PC-3 (cell line): ENCODE measurements around the gene CCDC28A. TPM values are rescaled to one million over a fixed set of nuclear protein-coding genes. Genes with fewer than 3 reads are reported as not detected.

Source experiments
- ATAC-seq: fragments of 200-7000 bp; cut with Tn5 transposase; 2 replicates; pipeline ENCODE4 v1.9.1; 2020; ENCODE audit warnings: mild to moderate bottlenecking, moderate library complexity
- BruUV-seq: library from RNA; stranded (reverse); fragments of 400-500 nt; replicated peaks from 2 replicates; lab custom pipeline; 2021; lab: Mats Ljungman, UMichigan
- CTCF ChIA-PET: fragments of 300-600 bp; sonication (Branson Sonifier 250); formaldehyde crosslinking; loops from one replicate; lab custom pipeline; 2022; ENCODE audit warnings: antibody characterized with exemption; lab: Charles Lee
- POLR2A ChIA-PET: fragments of 300-600 bp; sonication (Branson Sonifier 250); formaldehyde crosslinking; loops from one replicate; lab custom pipeline; 2022; ENCODE audit warnings: antibody characterized with exemption; ENCODE audit not compliant: unreplicated experiment; lab: Charles Lee
- DNase-seq: peaks from one replicate; pipeline ENCODE4 v3.0.0-alpha.2; 2015
- H2AFZ ChIP-seq: fragments of 300-600 bp; sonication (generic); 2 replicates; pipeline ENCODE4 v1.6.0; 2016; ENCODE audit warnings: antibody characterized with exemption, low read length
- H3F3A ChIP-seq: fragments of 300-600 bp; sonication (generic); one replicate; pipeline ENCODE4 v1.6.0; 2017; ENCODE audit warnings: antibody characterized with exemption, low read length, control low read depth, mild to moderate bottlenecking; ENCODE audit not compliant: unreplicated experiment
- H3K27ac ChIP-seq: fragments of 300-600 bp; sonication (generic); 2 replicates; pipeline ENCODE4 v1.5.1; 2016; ENCODE audit warnings: mild to moderate bottlenecking, low read length
- H3K27me3 ChIP-seq: fragments of 300-600 bp; sonication (generic); 2 replicates; pipeline ENCODE4 v1.6.1; 2016; ENCODE audit warnings: low read length, mixed read lengths
- H3K36me3 ChIP-seq: fragments of 300-600 bp; sonication (generic); 2 replicates; pipeline ENCODE4 v1.6.1; 2016; ENCODE audit warnings: low read depth, mixed run types, low read length, mixed read lengths
- H3K4me1 ChIP-seq: fragments of 300-600 bp; sonication (generic); 2 replicates; pipeline ENCODE4 v1.5.1; 2016; ENCODE audit warnings: low read length; ENCODE audit not compliant: insufficient read depth
- H3K4me2 ChIP-seq: fragments of 300-600 bp; sonication (generic); 2 replicates; pipeline ENCODE4 v1.6.0; 2016; ENCODE audit warnings: low read length
- H3K4me3 ChIP-seq: fragments of 300-600 bp; sonication (generic); 2 replicates; pipeline ENCODE4 v1.5.1; 2016; ENCODE audit warnings: mild to moderate bottlenecking, low read length, mixed read lengths
- H3K79me2 ChIP-seq: fragments of 300-600 bp; sonication (generic); 2 replicates; pipeline ENCODE4 v1.6.1; 2017; ENCODE audit warnings: low read length, mixed read lengths
- H3K9ac ChIP-seq: fragments of 300-600 bp; sonication (generic); 2 replicates; pipeline ENCODE4 v1.6.0; 2016; ENCODE audit warnings: mild to moderate bottlenecking, low read length
- H3K9me2 ChIP-seq: fragments of 300-600 bp; sonication (generic); replicated peaks from 2 replicates; pipeline ENCODE4 v1.6.1; 2016; ENCODE audit warnings: mixed run types, low read length, mixed read lengths
- H3K9me3 ChIP-seq: fragments of 300-600 bp; sonication (generic); 2 replicates; pipeline ENCODE4 v1.6.1; 2016; ENCODE audit warnings: low read length, mixed read lengths
- H4K20me1 ChIP-seq: fragments of 300-600 bp; sonication (generic); 2 replicates; pipeline ENCODE4 v1.6.1; 2016; ENCODE audit warnings: low read length, mixed read lengths
- CTCF ChIP-seq: fragments of 300-600 bp; sonication (generic); conservative IDR thresholded peaks from 2 replicates; pipeline ENCODE4 v1.5.1; 2017; ENCODE audit warnings: antibody characterized with exemption, low read depth, mild to moderate bottlenecking, low read length
- EZH2 ChIP-seq: fragments of 300-600 bp; sonication (generic); IDR thresholded peaks from one replicate; pipeline ENCODE4 v1.6.1; 2017; ENCODE audit warnings: antibody characterized with exemption, mild to moderate bottlenecking, low read length; ENCODE audit not compliant: unreplicated experiment
- EZH2phosphoT487 ChIP-seq: fragments of 300-600 bp; sonication (generic); IDR thresholded peaks from 2 replicates; pipeline ENCODE4 v1.6.1; 2018; ENCODE audit warnings: mild to moderate bottlenecking, antibody characterized with exemption, low read length, borderline replicate concordance
- intact Hi-C: fragments of 100-400 bp; cut with micrococcal nuclease; formaldehyde crosslinking; loops from 2 replicates; pipeline ENCODE4 v1.9.0; 2023
- total RNA-seq: library from RNA; depleted of rRNA; stranded (reverse); fragments of >200 nt; gene quantifications from 2 replicates; pipeline ENCODE4 v1.2.3, GENCODE V29; 2014

The CCDC28A gene
- total RNA-seq, 1 experiment from 2014 or later, result 5.8 TPM

GRCh38 chr6:138803331-138803730 lies 29.8 kb downstream of the CCDC28A start:
- Histone ChIP-seq H3K4me3 (no peak overlapping the region), H3K4me1 (no peaks in the 10 kb centered on the region), H3K27ac (no peak overlapping the region), H3K9me3 (no peaks in the 10 kb centered on the region), H3K27me3 (no peaks in the 10 kb centered on the region), H3K79me2 (no peaks in the 10 kb centered on the region), H3K36me3 (no peaks in the 10 kb centered on the region), H3F3A (no peaks in the 10 kb centered on the region), H3K4me2 (no peak overlapping the region), H4K20me1 (no peaks in the 10 kb centered on the region), H2AFZ (no peak overlapping the region), H3K9ac (no peak overlapping the region), H3K9me2 (no peaks in the 10 kb centered on the region)
- CTCF ChIA-PET, result no interaction called here
- TF ChIP-seq CTCF (no peak), EZH2phosphoT487 (no peak), EZH2 (no peak)
- POLR2A ChIA-PET, result no interaction called here
- no peak for DNase-seq
- ATAC-seq, result no peak
- intact Hi-C loops, result no loop called here
- no TSS peak for BruUV-seq

GRCh38 chr6:138803861-138804260 lies 30.3 kb downstream of the CCDC28A start:
- no peaks in the 10 kb centered on the region for H3K9me3 ChIP-seq
- no peaks in the 10 kb centered on the region for H3F3A ChIP-seq
- ATAC-seq (no peak), DNase-seq (no peak)
- no peak overlapping the region for H2AFZ ChIP-seq
- no peak for TF ChIP-seq EZH2phosphoT487
- no peak overlapping the region for H3K4me2 ChIP-seq
- H3K9me2 ChIP-seq, result no peaks in the 10 kb centered on the region
- no peak overlapping the region for H3K27ac ChIP-seq
- H3K27me3 ChIP-seq, result no peaks in the 10 kb centered on the region
- no peaks in the 10 kb centered on the region for H3K79me2 ChIP-seq
- intact Hi-C loops, result no loop called here
- H3K36me3 ChIP-seq, result no peaks in the 10 kb centered on the region
- no TSS peak for BruUV-seq
- no peaks in the 10 kb centered on the region for H3K4me1 ChIP-seq
- H4K20me1 ChIP-seq, result no peaks in the 10 kb centered on the region
- H3K9ac ChIP-seq, result no peak overlapping the region
- CTCF ChIA-PET, result no interaction called here
- H3K4me3 ChIP-seq, result no peak overlapping the region
- POLR2A ChIA-PET, result no interaction called here

GRCh38 chr6:138805016-138805765 lies 31.6 kb downstream of the CCDC28A start:
- Histone ChIP-seq H3F3A (no peaks in the 10 kb centered on the region), H4K20me1 (no peaks in the 10 kb centered on the region), H3K79me2 (no peaks in the 10 kb centered on the region), H3K4me1 (no peaks in the 10 kb centered on the region), H3K9me3 (no peaks in the 10 kb centered on the region), H3K4me2 (no peak overlapping the region), H3K27me3 (no peaks in the 10 kb centered on the region), H3K36me3 (no peaks in the 10 kb centered on the region), H2AFZ (no peak overlapping the region), H3K4me3 (no peak overlapping the region), H3K27ac (no peak overlapping the region), H3K9ac (no peak overlapping the region), H3K9me2 (no peaks in the 10 kb centered on the region)
- CTCF ChIA-PET, result no interaction called here
- intact Hi-C loops, result no loop called here
- ATAC-seq (no peak), DNase-seq (no peak)
- no TSS peak for BruUV-seq
- POLR2A ChIA-PET, result no interaction called here
- no peak for TF ChIP-seq EZH2phosphoT487
- no peak for TF ChIP-seq CTCF
- no peak for TF ChIP-seq EZH2
